Osteoblast (primary cell): ENCODE data around the gene LCOR. TPM values are rescaled to one million over a fixed set of nuclear protein-coding genes. Genes with fewer than 3 reads are reported as not detected.

Experiments
- DNase-seq: peaks from one replicate; pipeline ENCODE4 v3.0.0; 2011; ENCODE audit warnings: low spot score, mixed read lengths; ENCODE audit not compliant: insufficient read length; ENCODE audit errors: missing footprints
- H2AFZ ChIP-seq: 2 replicates; pipeline ENCODE4 v1.6.0; 2011; ENCODE audit warnings: mild to moderate bottlenecking, low read length
- H3K27ac ChIP-seq: 2 replicates; pipeline ENCODE4 v1.5.1; 2011; ENCODE audit warnings: mild to moderate bottlenecking, low read depth, low read length, moderate library complexity
- H3K27me3 ChIP-seq: 2 replicates; pipeline ENCODE4 v1.6.0; 2012; ENCODE audit warnings: mild to moderate bottlenecking, control low read depth, inconsistent platforms, low read length, moderate library complexity; ENCODE audit not compliant: insufficient read depth
- H3K36me3 ChIP-seq: 2 replicates; pipeline ENCODE4 v1.5.1; 2011; ENCODE audit warnings: mild to moderate bottlenecking, low read length, control low read depth, moderate library complexity; ENCODE audit not compliant: insufficient read depth
- H3K4me1 ChIP-seq: 2 replicates; pipeline ENCODE4 v1.5.1; 2011; ENCODE audit warnings: mild to moderate bottlenecking, low read length, control low read depth, moderate library complexity; ENCODE audit not compliant: insufficient read depth
- H3K4me2 ChIP-seq: 2 replicates; pipeline ENCODE4 v1.6.0; 2011; ENCODE audit warnings: mild to moderate bottlenecking, low read length; ENCODE audit not compliant: insufficient read depth
- H3K4me3 ChIP-seq: fragments of 200-600 bp; sonication (generic); 3 replicates; pipeline ENCODE4 v1.5.1; 2012; ENCODE audit warnings: mild to moderate bottlenecking, low read length, inconsistent platforms; ENCODE audit not compliant: insufficient read depth
- H3K79me2 ChIP-seq: 2 replicates; pipeline ENCODE4 v1.6.0; 2012; ENCODE audit warnings: mild to moderate bottlenecking, low read length, control low read depth, inconsistent platforms; ENCODE audit not compliant: insufficient read depth
- H3K9me3 ChIP-seq: 2 replicates; pipeline ENCODE4 v1.5.1; 2011; ENCODE audit warnings: low read depth, low read length, control low read depth
- H4K20me1 ChIP-seq: 2 replicates; pipeline ENCODE4 v1.6.0; 2012; ENCODE audit warnings: mild to moderate bottlenecking, low read length, control low read depth; ENCODE audit not compliant: insufficient read depth
- CTCF ChIP-seq: IDR thresholded peaks from 2 replicates; pipeline ENCODE4 v1.5.1; 2011; ENCODE audit warnings: mild to moderate bottlenecking, low read depth, low read length, moderate library complexity; ENCODE audit errors: extremely low read depth
- total RNA-seq: library from RNA; depleted of rRNA; stranded (reverse); fragments of >200 nt; gene quantifications from 2 replicates; pipeline ENCODE4 v1.2.3, GENCODE V29; 2012

LCOR gene
- total RNA-seq, 1 donor: 19.2 TPM

- Histone ChIP-seq H3K27me3 (peaks cover 3% of the 10 kb centered on the region), H2AFZ (no peak overlapping the region), H3K4me2 (no peak overlapping the region), H3K4me1 (peaks cover 13% of the 10 kb centered on the region), H3K27ac (no peak overlapping the region), H3K9me3 (no peaks in the 10 kb centered on the region), H3K4me3 (no peak overlapping the region), H3K36me3 (no peaks in the 10 kb centered on the region), H3K79me2 (peaks cover 17% of the 10 kb centered on the region), H4K20me1 (peaks cover 9% of the 10 kb centered on the region)
- peak; percentile 52 for DNase-seq
- TF ChIP-seq CTCF: no peak
Observed at GRCh38 chr10:96829029-96829773, 2.9 kb upstream of the LCOR start.

- Histone ChIP-seq H2AFZ (peak overlapping the region; percentile 79), H3K4me1 (peaks cover 21% of the 10 kb centered on the region), H3K79me2 (peaks cover 32% of the 10 kb centered on the region), H4K20me1 (peaks cover 22% of the 10 kb centered on the region), H3K27me3 (peaks cover 3% of the 10 kb centered on the region), H3K4me3 (no peak overlapping the region), H3K4me2 (peak overlapping the region; percentile 86), H3K9me3 (no peaks in the 10 kb centered on the region), H3K27ac (no peak overlapping the region), H3K36me3 (no peaks in the 10 kb centered on the region)
- TF ChIP-seq CTCF: peak; percentile 84
- DNase-seq: peak; percentile 82
Observed at GRCh38 chr10:96830511-96831199, 1.4 kb upstream of the LCOR start.

GRCh38 chr10:96831200-96831866 is 765 bp upstream of the LCOR start:
- peak overlapping the region; percentile 49 for H3K27ac ChIP-seq
- DNase-seq: peak; percentile 38
- peak overlapping the region; percentile 86 for H3K4me2 ChIP-seq
- peaks cover 28% of the 10 kb centered on the region for H4K20me1 ChIP-seq
- peaks cover 2% of the 10 kb centered on the region for H3K27me3 ChIP-seq
- TF ChIP-seq CTCF: no peak
- H3K4me3 ChIP-seq: peak overlapping the region; percentile 90
- H3K79me2 ChIP-seq: peaks cover 38% of the 10 kb centered on the region
- H3K9me3 ChIP-seq: no peaks in the 10 kb centered on the region
- peak overlapping the region; percentile 80 for H2AFZ ChIP-seq
- H3K36me3 ChIP-seq: no peaks in the 10 kb centered on the region
- H3K4me1 ChIP-seq: peaks cover 28% of the 10 kb centered on the region
